ENCODE data around the gene ANAPC13. TPM values are rescaled to one million over a fixed set of nuclear protein-coding genes. Genes with fewer than 3 reads are reported as not detected.

ANAPC13 gene
- total and polyA plus RNA-seq, 8 donors: 16.5 to 59.1 (median 23.1) TPM

GRCh38 chr3:134466331-134466730 is 19.5 kb downstream of the ANAPC13 start:
- no peak for DNase-seq
- no peaks in the 10 kb centered on the region for H3K36me3 ChIP-seq
- no peak for FAIRE-seq
- 85 to 89% methylated on average over 1 of the region's 1 CpG for WGBS, 2 donors
- intact Hi-C loops (cut with DNase I): loop anchor here in 1 of 3 donors (10.0 kb wide), 1 partner anchor 72 kb away; no protein-coding TSS in a partner anchor
- no peak overlapping the region for H3K27ac ChIP-seq
- H3K9me3 ChIP-seq: no peaks in the 10 kb centered on the region
- ATAC-seq: no peak
- H3K4me3 ChIP-seq: no peak overlapping the region
- H3K4me1 ChIP-seq: no peaks in the 10 kb centered on the region
- no peaks in the 10 kb centered on the region for H3K27me3 ChIP-seq
- TF ChIP-seq, protein P1, sequence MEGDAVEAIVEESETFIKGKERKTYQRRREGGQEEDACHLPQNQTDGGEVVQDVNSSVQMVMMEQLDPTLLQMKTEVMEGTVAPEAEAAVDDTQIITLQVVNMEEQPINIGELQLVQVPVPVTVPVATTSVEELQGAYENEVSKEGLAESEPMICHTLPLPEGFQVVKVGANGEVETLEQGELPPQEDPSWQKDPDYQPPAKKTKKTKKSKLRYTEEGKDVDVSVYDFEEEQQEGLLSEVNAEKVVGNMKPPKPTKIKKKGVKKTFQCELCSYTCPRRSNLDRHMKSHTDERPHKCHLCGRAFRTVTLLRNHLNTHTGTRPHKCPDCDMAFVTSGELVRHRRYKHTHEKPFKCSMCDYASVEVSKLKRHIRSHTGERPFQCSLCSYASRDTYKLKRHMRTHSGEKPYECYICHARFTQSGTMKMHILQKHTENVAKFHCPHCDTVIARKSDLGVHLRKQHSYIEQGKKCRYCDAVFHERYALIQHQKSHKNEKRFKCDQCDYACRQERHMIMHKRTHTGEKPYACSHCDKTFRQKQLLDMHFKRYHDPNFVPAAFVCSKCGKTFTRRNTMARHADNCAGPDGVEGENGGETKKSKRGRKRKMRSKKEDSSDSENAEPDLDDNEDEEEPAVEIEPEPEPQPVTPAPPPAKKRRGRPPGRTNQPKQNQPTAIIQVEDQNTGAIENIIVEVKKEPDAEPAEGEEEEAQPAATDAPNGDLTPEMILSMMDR (IDR thresholded peaks at IDR 0.05): no peak

DNA sequence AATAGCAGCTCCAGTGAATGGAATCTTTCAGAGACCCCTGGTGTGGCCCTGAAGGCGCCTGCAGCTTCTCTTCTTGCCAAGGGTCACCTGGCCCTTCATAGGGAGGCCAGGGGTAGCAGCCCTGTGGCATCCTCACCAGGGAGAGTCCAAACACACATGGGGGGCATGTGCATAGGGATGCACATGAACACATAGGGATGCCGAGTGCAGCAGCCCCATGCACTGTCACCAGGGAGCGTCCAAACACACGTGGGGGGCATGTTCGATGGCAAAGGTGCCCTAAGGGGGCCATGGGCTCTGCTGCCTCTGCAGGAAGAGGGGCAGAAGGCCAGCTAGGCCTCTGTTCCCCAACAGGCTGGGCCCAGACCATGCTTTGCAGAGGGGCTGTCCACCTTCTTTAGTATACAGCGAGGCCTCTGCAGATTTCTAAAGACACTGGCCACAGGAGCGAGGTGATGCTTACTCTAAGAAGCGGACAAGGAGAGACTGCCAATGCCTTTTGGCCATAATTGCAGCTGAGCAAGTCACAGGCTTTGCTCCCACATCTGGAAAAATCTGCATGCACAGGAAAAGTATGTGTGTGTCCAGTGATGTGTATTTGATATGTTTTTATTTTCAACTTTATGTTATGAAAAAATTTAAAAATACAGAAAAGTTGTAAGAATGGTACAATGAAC is 21.0 kb downstream of the ANAPC13 start:
- WGBS, 2 donors: 76 to 83% methylated on average over 8 of the region's 8 CpGs
- H3K9me3 ChIP-seq: no peaks in the 10 kb centered on the region
- intact Hi-C loops (cut with DNase I): loop anchor here in 1 of 3 donors (10.0 kb wide), 1 partner anchor 70 kb away; no protein-coding TSS in a partner anchor
- H3K4me1 ChIP-seq: no peaks in the 10 kb centered on the region
- TF ChIP-seq, protein P1 (IDR thresholded peaks at IDR 0.05): no peak
- DNase-seq (no peak), ATAC-seq (no peak), FAIRE-seq (no peak)
- no peak overlapping the region for H3K27ac ChIP-seq
- no peak overlapping the region for H3K4me3 ChIP-seq
- H3K27me3 ChIP-seq: no peaks in the 10 kb centered on the region
- no peaks in the 10 kb centered on the region for H3K36me3 ChIP-seq

GRCh38 chr3:134464064-134464688 is 21.6 kb downstream of the ANAPC13 start:
- TF ChIP-seq, protein P1 (IDR thresholded peaks at IDR 0.05): no peak
- no peaks in the 10 kb centered on the region for H3K27me3 ChIP-seq
- no peaks in the 10 kb centered on the region for H3K9me3 ChIP-seq
- WGBS, 2 donors: 55 to 60% methylated on average over 13 of the region's 13 CpGs
- intact Hi-C loops (cut with DNase I): loop anchor here in 1 of 3 donors (10.0 kb wide), 1 partner anchor 69 kb away; no protein-coding TSS in a partner anchor
- ATAC-seq (peak in 3 of 4 donors; percentile 42 to 61 (median 59)), FAIRE-seq (no peak), DNase-seq (peak in 4 of 6 donors; percentile 27 to 49 (median 34))
- H3K4me3 ChIP-seq: no peak overlapping the region
- H3K36me3 ChIP-seq: no peaks in the 10 kb centered on the region
- H3K4me1 ChIP-seq: no peaks in the 10 kb centered on the region
- no peak overlapping the region for H3K27ac ChIP-seq

DNA sequence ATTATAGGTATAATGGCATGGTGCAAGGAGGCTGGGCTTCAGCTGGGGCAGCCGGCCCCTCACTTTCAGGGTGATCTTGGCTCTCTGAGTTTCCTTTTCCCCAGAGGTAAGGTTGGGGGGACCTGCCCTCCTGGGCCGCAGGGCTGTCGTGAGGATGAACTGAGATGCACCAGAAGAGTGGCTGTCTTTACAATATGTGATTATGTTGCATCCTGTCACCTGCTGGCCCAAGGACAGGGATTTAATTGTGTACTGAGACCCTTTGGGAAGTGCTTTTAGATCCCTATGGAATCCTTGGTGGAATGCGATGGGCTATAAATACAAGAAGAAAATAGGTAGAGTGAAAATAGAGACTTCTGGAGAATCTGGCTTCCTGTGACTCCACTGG is 22.1 kb downstream of the ANAPC13 start:
- H3K27ac ChIP-seq: peak overlapping the region in 1 of 4 donors; percentile 13
- no peaks in the 10 kb centered on the region for H3K27me3 ChIP-seq
- FAIRE-seq (no peak), ATAC-seq (no peak), DNase-seq (no peak)
- H3K9me3 ChIP-seq: no peaks in the 10 kb centered on the region
- H3K4me1 ChIP-seq: no peaks in the 10 kb centered on the region
- no peaks in the 10 kb centered on the region for H3K36me3 ChIP-seq
- no peak overlapping the region for H3K4me3 ChIP-seq
- intact Hi-C loops (cut with DNase I): loop anchor here in 1 of 3 donors (10.0 kb wide), 1 partner anchor 69 kb away; no protein-coding TSS in a partner anchor
- TF ChIP-seq, protein P1 (IDR thresholded peaks at IDR 0.05): no peak
- 87% methylated on average over 4 of the region's 4 CpGs for WGBS, 2 donors
